NCI-H1417 (cell line): ENCODE data around the gene GHRH.

Experiments
- DNase-seq, 3 experiments: peaks; one replicate each; lab custom pipeline; 2025; lab: John Stamatoyannopoulos, UW

GHRH gene

GRCh38 chr20:37205794-37206193 lies 55.8 kb downstream of the GHRH start:
- peak in 2 of 3 experiments; percentile 23 to 79 for DNase-seq

DNA sequence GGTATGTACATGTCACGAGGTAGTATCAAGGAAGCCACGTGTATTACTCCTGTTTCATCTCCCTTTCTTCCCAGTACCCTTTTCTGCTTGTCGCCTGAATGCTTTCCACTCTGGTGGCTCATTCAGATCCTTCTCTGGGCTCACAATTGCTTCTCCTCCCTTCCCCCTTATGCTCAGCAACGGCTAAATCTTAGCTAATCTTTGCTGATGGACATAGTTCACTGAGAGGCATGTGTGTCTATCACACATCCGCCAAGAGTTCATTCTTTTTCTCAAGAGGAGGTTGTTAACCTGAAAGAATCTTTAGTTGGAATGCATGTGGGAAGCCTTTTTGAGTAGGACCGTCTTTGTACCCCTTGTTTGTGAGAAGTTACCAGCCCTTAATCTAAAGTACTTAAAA lies 56.5 kb downstream of the GHRH start:
- no peak for DNase-seq

- no peak for DNase-seq
Observed at GRCh38 chr20:37204056-37204455, 57.6 kb downstream of the GHRH start.

GRCh38 chr20:37202267-37202943 lies 59.2 kb downstream of the GHRH start:
- DNase-seq, result peak; percentile 53 to 83 (median 58)

- DNase-seq, result no peak
Observed at GRCh38 chr20:37201827-37202162, 59.8 kb downstream of the GHRH start.
